Measurements from ENCODE around the gene C22orf15.
"Not testable (repeated sequence)": the region's sequence is repeated elsewhere in the genome, so short reads cannot be mapped to it uniquely, and the experiment has no call there.

Gene C22orf15

GRCh38 chr22:23762842-23763578, at the start of gene C22orf15:
C22orf15 (plus strand) TSS chr22:23762990; CDS start chr22:23763307, 317 bp downstream.
- DNase-seq (ENCODE audit: low spot score): no peak

- DNase-seq (ENCODE audit: low spot score): no peak
Measured at GRCh38 chr22:23713696-23714595, 48.8 kb upstream of the C22orf15 start.

DNA sequence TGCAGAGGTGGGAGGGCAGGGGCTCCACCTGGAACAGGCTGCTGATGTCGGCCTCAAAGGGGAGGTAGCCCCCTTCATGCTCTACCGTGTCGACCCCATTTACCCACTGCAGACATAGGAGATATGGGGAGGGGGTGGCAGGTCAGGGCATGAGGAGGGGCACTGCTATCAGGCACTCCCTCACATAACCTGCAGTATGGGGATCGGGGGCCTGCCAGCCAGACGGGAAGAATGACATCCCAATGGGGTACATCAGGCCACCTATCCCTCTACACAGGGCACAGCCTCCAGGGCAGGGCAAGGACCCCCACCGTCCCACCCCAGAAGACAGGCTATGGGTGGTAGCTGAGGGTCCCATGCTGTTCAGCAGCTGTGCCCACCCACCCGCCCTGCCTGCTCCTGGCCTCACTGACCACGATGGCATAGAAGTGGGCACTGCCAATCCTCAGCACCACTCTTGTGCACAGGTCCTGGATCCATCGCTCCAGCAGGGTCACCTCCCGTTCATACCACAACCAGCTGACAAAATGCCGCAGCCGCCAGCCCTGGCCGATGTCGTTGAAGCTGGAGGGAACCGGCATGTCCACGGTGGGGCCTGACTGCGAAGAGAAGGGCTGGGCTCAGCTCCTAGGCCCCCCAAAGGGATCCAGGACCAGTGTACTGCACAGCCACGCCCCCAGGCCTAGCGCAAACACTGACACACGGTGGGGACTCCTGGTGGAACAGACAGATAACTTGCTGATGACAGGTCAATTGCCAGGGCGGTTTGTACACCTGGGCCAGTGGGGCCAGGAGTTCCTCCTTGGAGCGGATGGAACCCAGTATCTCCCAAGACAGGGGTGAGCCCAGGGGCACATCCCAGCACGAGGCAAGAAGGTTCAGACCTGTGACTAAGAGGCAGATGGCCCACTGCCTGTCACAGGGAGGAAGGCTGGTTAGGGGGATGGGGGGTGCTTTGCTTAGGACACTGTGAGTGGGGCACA, 47.9 kb upstream of the C22orf15 start:
- DNase-seq (ENCODE audit: low spot score): no peak

DNA sequence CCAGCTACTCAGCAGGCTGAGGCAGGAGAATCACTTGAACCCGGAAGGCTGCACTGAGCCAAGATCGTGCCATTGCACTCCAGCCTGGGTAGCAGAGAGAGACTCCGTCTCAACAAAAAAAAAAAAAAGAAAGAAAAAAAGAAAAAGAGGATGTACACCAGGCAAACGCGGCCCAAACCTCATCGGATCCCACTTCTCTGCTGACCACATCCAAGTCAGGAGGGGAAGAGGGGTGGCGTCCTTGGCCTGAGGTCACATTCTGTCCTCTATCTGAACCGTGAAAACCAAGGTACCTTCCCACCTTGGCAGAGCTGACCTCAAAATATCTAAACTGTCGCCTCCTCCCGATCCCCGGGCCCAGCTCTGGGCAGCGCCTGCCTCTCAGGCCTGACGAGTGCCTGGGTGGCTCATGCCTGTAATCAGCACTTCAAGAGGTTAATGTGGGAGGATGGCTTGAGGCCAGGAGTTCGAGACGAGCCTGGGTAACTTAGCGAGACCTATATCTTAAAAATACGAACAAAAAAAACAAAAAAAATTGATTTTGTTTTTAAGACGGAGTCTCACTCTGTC, 46.9 kb upstream of the C22orf15 start:
- peak; percentile 38 for DNase-seq (ENCODE audit: low spot score)

DNA sequence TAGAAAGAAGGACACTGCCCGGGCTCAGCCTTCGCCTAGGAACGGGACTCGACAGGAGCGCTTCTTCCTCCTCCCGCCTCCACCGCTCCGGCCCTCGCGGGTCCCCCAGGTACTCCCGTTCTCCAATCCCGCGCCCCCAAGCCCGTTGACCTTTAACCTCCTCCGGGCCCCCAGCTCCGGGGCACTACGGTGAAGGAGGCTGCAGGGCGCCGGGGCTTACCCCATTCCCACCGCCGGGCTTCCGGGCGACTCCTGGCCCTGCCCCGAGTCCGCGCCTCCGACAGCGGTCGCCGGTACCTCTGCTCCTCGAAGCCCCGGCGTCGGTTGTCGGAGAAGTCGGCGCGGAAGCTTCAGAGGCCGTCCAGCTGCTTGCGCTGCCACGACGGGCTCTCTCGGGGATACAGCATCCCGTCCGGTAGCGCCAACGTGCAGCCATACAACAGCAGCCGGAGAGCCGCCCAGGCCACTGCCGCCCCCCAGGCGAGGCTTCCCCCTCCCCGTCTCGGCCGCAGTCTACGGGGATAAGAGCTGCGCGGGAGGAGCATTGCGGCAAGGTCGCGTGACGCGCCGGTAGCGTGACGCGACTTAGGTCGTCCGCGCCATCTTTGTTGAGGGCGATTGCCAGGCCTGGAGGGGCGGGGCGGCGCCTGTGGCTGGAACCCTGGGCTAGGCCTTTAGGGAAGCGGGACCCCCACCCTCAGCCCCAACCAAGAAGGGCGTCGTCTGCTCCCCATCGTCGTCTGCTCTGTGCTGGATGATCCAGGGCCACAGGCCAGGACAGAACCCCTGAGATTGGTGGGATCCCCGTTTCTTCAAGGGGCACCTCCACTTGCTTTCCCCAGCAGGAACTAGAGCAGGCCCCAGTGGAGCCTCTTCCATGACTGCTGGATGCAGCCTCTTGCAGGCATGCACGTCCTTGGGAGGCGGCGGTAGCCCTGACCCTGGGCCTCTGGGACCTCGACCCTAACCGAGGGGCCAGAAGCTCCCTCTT, 45.7 kb upstream of the C22orf15 start:
- DNase-seq (ENCODE audit: low spot score): peak; percentile 84

- DNase-seq (ENCODE audit: low spot score): no peak
Measured at GRCh38 chr22:23718371-23719165, 44.2 kb upstream of the C22orf15 start.

- no peak for DNase-seq (ENCODE audit: low spot score)
Measured at GRCh38 chr22:23720855-23721254, 41.9 kb upstream of the C22orf15 start.

DNA sequence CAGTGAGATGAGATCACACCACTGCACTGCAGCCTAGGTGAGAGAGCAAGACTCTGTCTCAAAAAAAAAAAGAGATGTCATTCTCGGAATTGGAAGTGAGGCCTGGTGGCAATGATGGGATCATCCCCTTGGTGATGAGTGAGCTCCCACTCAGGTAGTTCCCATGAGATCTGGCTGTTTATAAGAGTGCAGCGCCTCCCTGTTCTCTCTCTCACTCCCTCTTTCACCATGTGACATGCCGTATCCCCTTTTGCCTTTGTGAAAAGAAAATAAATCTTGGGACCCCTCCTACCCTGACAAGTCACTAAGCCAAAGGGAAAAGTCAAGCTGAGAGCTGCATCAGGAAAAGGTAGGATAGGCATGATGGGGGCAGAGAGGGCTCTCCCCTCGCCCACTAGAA, 40.6 kb upstream of the C22orf15 start:
- no peak for DNase-seq (ENCODE audit: low spot score)

- no peak for DNase-seq (ENCODE audit: low spot score)
Measured at GRCh38 chr22:23722724-23723123, 40.1 kb upstream of the C22orf15 start.

DNA sequence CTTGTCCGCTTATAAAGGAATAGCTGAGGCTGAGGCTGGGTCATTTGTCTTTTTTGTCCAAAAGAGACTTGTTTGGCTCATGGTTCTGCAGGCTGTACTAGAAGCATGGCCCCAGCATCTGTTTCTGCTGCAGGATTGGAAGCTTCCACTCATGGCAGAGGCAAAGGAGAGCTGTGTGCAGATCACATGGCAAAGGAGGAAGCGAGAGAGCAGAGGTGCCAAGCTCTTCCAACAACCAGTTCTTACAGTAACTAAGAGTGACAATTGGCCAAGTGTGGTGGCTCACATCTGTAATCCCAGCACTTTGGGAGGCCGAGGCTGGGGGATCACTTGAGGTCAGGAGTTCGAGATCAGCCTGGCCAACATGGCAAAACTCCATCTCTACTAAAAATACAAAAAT, 34.7 kb upstream of the C22orf15 start:
- not testable (repeated sequence) for DNase-seq (ENCODE audit: low spot score)

DNA sequence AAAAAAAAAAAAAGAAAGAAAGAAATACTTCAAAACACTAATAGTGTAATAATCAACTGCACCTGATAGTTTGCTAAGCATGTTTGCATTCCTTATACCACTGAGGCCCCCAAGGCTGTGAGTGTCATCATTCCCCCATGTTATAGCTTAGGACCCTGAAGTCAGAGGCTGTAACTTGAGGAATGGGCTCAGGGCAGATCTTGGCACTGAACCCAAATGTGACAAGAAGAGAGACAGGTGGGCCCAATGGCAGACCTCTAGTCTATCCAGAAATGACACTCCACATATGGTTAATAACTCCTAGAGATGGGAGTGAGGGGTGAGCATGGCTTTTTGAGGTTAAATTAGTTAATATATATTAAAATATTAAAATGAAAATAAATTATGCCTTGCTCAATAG, 25.1 kb upstream of the C22orf15 start:
- no peak for DNase-seq (ENCODE audit: low spot score)

DNA sequence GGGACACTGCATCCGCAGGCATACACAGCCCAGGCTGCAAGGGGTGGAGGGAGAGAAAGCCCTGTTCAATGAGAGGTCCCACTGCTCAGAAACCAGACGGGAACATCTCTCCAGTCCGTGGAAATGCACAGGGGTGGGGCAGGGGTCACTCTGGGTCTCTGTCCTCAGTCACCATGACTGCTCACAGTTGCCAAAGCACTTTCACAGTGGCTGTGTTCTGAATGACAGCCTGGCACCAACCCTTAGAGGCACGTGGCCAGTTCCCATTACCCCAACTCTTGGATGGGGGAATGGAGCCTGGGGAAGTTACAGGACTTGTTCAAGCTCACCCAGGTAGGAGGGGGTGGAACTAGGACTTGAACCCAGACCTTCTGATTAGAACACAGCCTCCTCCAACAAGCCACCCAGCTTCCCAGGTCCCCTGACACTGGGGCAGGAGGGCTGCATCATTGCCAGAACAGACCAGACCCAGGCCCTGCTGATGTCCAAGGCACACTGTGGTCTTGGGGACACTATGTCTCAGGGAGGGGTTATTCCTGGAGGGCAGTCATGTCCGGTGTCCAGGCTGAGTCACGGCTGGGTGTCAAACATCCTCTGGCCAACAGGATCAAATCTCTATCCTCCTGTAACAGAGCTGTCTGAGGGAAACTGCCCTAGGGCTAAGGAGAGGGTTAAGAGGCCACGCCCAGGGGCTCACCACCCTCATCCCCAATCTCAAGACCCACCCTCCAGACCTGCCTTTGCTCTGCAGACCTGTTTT, 20.1 kb upstream of the C22orf15 start:
- no peak for DNase-seq (ENCODE audit: low spot score)

- DNase-seq (ENCODE audit: low spot score): no peak
Measured at GRCh38 chr22:23743303-23743705, 19.5 kb upstream of the C22orf15 start.

DNA sequence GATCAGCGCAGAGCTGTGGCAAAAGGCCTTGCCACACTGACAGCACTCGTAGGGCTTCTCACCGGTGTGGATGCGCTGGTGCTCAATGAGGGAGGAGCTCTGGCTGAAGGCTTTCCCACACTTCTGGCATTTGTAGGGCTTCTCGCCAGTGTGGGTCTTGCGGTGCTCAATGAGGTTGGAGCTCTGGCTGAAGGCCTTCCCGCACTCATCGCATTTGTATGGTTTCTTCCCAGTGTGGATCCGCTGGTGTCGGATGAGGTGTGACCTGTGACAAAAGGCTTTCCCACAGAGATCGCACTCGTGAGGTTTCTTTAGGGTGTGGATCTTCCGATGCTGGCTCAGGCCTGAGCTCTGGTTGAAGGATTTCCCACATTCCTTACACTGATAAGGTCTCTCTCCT, 18.8 kb upstream of the C22orf15 start:
- no peak for DNase-seq (ENCODE audit: low spot score)

GRCh38 chr22:23744485-23744884, 18.3 kb upstream of the C22orf15 start:
- DNase-seq (ENCODE audit: low spot score): no peak

GRCh38 chr22:23745791-23746190, 17.0 kb upstream of the C22orf15 start:
- DNase-seq (ENCODE audit: low spot score): no peak

DNA sequence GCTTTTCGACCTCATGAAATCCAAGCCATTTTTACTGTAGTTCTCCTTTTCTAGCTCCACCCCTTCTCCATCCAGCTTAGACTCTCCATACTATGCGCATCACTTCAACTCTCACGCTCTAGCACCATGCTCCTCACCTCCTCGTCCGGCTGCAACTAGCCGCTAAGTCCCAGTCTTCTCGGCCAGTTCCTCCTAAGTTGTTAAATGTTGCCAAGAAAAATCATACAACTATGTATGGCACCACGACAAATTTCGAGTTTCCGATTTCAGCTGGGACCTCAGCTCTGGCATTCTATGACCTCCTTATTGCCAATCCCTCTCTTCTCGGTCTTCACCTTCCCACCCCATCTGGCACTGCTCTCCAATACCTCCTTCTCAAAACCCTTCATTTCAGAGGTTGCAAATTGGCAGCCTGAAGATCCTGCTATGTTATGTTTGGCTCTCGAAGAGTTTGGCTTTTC, 12.9 kb upstream of the C22orf15 start:
- DNase-seq (ENCODE audit: low spot score): no peak

DNA sequence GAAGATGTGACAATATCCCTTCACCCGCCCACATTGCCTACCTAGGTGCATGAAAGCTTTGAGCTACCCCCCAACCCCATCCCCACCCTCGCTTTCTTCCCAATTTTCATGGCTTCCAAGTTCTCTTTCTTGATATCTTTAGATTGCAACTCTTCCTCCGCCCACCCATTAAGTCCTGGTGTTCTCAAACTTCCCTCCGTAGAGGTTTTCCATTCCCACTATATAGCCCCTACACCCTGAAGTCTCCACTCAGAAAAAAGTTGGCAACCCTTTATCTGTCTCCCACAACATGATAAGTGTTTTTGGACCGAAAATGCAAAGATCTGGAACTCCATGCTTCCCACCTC, 12.4 kb upstream of the C22orf15 start:
- no peak for DNase-seq (ENCODE audit: low spot score)
